A673 (cell line): ENCODE results near the gene PPP1R7. TPM values are rescaled to one million over a fixed set of nuclear protein-coding genes. Genes with fewer than 3 reads are reported as not detected.
"Not testable (repeated sequence)": the region's sequence is repeated elsewhere in the genome, so short reads cannot be mapped to it uniquely, and the experiment has no call there.

Experiments
- BruUV-seq: library from RNA; stranded (reverse); fragments of 400-500 nt; replicated peaks from 2 replicates; lab custom pipeline; 2021; lab: Mats Ljungman, UMichigan
- CTCF ChIA-PET: fragments of 300-600 bp; sonication (Branson Sonifier 250); formaldehyde crosslinking; loops from one replicate; lab custom pipeline; 2022; ENCODE audit warnings: antibody characterized with exemption; lab: Charles Lee
- POLR2A ChIA-PET: fragments of 300-600 bp; sonication (Branson Sonifier 250); formaldehyde crosslinking; loops from one replicate; lab custom pipeline; 2022; ENCODE audit warnings: antibody characterized with exemption; ENCODE audit not compliant: low non-redundant PET; lab: Charles Lee
- DNase-seq: peaks from one replicate; pipeline ENCODE4 v3.0.0-alpha.2; 2015; ENCODE audit warnings: low spot score
- H3K27ac ChIP-seq: fragments of 200-600 bp; sonication (generic); 2 replicates; pipeline ENCODE4 v1.5.1; 2016; ENCODE audit warnings: mixed run types, low read depth, mild to moderate bottlenecking, mixed read lengths, antibody characterized with exemption, low read length; ENCODE audit not compliant: poor library complexity, severe bottlenecking
- H3K27me3 ChIP-seq: fragments of 200-600 bp; sonication (generic); replicated peaks from 2 replicates; pipeline ENCODE4 v1.6.1; 2017; ENCODE audit warnings: mixed run types, low read depth, mild to moderate bottlenecking, mixed read lengths, antibody characterized with exemption, low read length; ENCODE audit not compliant: insufficient read depth, poor library complexity
- H3K36me3 ChIP-seq: fragments of 200-600 bp; sonication (generic); 2 replicates; pipeline ENCODE4 v1.6.1; 2016; ENCODE audit warnings: mixed run types, mild to moderate bottlenecking, mixed read lengths, antibody characterized with exemption, low read length; ENCODE audit not compliant: insufficient read depth, poor library complexity, severe bottlenecking
- H3K4me1 ChIP-seq: fragments of 200-600 bp; sonication (generic); 2 replicates; pipeline ENCODE4 v1.6.1; 2017; ENCODE audit warnings: mixed run types, mild to moderate bottlenecking, mixed read lengths, antibody characterized with exemption, low read length; ENCODE audit not compliant: insufficient read depth, poor library complexity, severe bottlenecking
- H3K4me3 ChIP-seq: fragments of 200-600 bp; sonication (generic); 2 replicates; pipeline ENCODE4 v1.5.1; 2016; ENCODE audit warnings: low read depth, mixed run types, mild to moderate bottlenecking, mixed read lengths, low read length; ENCODE audit not compliant: poor library complexity, severe bottlenecking
- H3K9me3 ChIP-seq: fragments of 200-600 bp; sonication (generic); 2 replicates; pipeline ENCODE4 v1.6.1; 2016; ENCODE audit warnings: mixed run types, low read depth, mild to moderate bottlenecking, mixed read lengths, antibody characterized with exemption, low read length; ENCODE audit not compliant: poor library complexity, severe bottlenecking
- EZH2 ChIP-seq: fragments of 200-600 bp; sonication (generic); IDR thresholded peaks from 2 replicates; pipeline ENCODE4 v1.6.1; 2017; ENCODE audit warnings: borderline replicate concordance, low read depth, mild to moderate bottlenecking, mixed read lengths, antibody characterized with exemption, low read length; ENCODE audit not compliant: poor library complexity, severe bottlenecking
- intact Hi-C: fragments of 100-400 bp; cut with micrococcal nuclease; formaldehyde crosslinking; loops from one replicate; pipeline ENCODE4 v1.10.0; 2022; ENCODE audit not compliant: unreplicated experiment
- total RNA-seq: library from RNA; stranded (reverse); gene quantifications from 2 replicates; pipeline ENCODE4 v1.2.3, GENCODE V29; 2021
- TF ChIP-seq, protein P1 (sequence below): fragments of 300-800, 200-600 bp; sonication (generic); conservative IDR thresholded peaks from 2 replicates; pipeline ENCODE4 v1.5.1; 2017; ENCODE audit warnings: low read depth, mild to moderate bottlenecking, antibody characterized with exemption, low read length, moderate library complexity, mixed read lengths

PPP1R7 gene
- total RNA-seq, 1 experiment from 2014 or later: 70.7 TPM

DNA sequence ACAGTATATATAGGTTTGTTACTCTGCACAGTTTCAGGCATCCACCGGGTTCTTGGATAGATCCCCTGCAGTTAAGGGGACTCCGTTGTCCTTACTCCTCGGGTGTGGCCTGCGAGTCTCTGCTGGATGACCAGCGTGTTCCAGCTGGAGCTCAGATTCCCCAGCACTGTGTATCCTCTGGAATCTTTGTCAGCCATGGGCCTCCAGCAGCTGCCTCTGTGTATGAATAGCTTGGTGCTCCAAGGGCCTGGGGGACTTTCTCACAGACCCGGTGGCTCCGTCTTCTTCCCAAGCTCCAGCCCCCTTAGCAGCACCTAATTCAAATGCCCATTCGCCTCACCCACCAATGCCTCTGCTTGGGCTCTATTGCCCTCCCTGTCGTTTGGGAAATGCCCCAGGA is 44.5 kb downstream of the PPP1R7 start:
- no peaks in the 10 kb centered on the region for H3K27me3 ChIP-seq
- H3K9me3 ChIP-seq: no peaks in the 10 kb centered on the region
- TF ChIP-seq, protein P1, sequence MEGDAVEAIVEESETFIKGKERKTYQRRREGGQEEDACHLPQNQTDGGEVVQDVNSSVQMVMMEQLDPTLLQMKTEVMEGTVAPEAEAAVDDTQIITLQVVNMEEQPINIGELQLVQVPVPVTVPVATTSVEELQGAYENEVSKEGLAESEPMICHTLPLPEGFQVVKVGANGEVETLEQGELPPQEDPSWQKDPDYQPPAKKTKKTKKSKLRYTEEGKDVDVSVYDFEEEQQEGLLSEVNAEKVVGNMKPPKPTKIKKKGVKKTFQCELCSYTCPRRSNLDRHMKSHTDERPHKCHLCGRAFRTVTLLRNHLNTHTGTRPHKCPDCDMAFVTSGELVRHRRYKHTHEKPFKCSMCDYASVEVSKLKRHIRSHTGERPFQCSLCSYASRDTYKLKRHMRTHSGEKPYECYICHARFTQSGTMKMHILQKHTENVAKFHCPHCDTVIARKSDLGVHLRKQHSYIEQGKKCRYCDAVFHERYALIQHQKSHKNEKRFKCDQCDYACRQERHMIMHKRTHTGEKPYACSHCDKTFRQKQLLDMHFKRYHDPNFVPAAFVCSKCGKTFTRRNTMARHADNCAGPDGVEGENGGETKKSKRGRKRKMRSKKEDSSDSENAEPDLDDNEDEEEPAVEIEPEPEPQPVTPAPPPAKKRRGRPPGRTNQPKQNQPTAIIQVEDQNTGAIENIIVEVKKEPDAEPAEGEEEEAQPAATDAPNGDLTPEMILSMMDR: no peak
- TF ChIP-seq EZH2: no peak
- DNase-seq: no peak
- ChIA-PET POLR2A (no interaction called here), CTCF (no interaction called here)
- H3K27ac ChIP-seq: no peak overlapping the region
- BruUV-seq: no TSS peak
- H3K4me1 ChIP-seq: no peaks in the 10 kb centered on the region
- no peak overlapping the region for H3K4me3 ChIP-seq
- H3K36me3 ChIP-seq: no peaks in the 10 kb centered on the region
- intact Hi-C loops: no loop called here

DNA sequence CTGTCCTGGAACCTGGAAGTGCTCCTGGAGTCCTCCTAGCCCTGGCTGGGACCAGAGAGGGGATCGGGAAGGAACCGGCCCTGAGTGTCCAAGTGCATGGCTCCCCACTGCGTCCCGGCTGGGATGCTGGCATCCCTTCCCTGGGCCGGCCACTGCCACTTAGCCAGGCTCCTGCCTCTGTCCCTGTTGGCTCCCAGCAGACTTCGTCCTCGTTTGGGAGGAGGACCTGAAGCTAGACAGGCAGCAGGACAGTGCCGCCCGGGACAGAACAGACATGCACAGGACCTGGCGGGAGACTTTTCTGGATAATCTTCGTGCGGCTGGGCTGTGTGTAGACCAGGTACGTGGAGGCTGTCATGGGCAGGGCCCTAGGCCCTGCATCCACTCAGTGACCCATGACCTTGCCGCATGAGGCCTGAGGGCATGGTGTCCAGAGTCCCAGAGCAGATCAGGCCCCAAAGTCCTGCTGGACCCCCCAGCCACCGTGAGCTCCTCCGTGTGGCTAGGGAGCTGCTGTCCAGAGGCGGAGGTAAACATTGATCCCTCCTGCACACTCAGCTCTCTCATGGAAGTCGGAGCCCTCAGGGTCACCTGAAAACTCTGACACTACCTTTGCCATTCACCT is 45.4 kb downstream of the PPP1R7 start:
- no peaks in the 10 kb centered on the region for H3K9me3 ChIP-seq
- H3K27me3 ChIP-seq: no peaks in the 10 kb centered on the region
- BruUV-seq: no TSS peak
- intact Hi-C loops: no loop called here
- POLR2A ChIA-PET: no interaction called here
- no peaks in the 10 kb centered on the region for H3K36me3 ChIP-seq
- DNase-seq: no peak
- no peak overlapping the region for H3K27ac ChIP-seq
- no peak overlapping the region for H3K4me3 ChIP-seq
- no peak for TF ChIP-seq EZH2
- TF ChIP-seq, protein P1: no peak
- H3K4me1 ChIP-seq: no peaks in the 10 kb centered on the region
- CTCF ChIA-PET: no interaction called here

DNA sequence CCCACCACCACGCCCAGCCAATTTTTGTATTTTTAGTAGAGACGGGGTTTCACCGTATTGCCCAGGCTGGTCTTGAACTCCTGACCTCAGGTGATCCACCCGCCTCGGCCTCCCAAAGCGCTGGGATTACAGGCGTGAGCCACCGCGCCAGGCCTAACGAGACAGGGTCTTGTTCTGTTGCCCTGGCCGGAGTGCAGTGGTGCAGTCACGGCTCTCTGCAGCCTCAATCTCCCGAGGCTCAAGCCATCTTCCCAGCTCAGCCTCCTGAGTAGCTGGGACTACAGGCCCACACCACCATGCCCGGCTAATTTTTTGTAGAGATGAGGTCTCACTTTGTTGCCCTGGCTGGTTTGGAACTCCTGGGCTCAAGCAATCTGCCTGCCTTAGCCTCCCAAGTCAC is 47.0 kb downstream of the PPP1R7 start:
- BruUV-seq, intact Hi-C loops, H3K27me3 ChIP-seq, H3K9me3 ChIP-seq, DNase-seq, H3K4me3 ChIP-seq, POLR2A ChIA-PET, CTCF ChIA-PET, H3K27ac ChIP-seq, H3K36me3 ChIP-seq, H3K4me1 ChIP-seq: not testable (repeated sequence)

DNA sequence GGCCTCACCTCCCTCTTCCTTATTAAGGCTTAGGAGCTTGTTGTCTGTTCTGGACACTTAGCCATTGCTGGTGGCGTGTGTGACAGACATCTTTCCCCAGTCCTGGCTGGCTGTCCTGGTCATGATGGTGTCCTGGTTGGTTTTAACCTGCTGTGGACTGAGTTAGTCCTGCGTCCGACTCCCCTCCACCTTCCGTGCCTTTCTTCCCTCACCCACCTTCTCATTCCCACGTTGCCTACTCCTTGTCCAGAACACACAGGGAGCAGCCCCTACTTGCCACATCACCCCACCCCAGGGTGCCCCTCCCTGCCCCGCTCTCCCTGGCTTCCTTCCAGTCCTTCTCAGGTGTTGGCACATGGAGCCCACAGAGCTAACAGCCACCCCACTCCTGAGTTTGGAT is 47.7 kb downstream of the PPP1R7 start:
- no peak for TF ChIP-seq EZH2
- TF ChIP-seq, protein P1: no peak
- Histone ChIP-seq H3K9me3 (no peaks in the 10 kb centered on the region), H3K36me3 (no peaks in the 10 kb centered on the region), H3K27me3 (no peaks in the 10 kb centered on the region), H3K4me3 (no peak overlapping the region), H3K27ac (no peak overlapping the region), H3K4me1 (no peaks in the 10 kb centered on the region)
- BruUV-seq: no TSS peak
- intact Hi-C loops: no loop called here
- no peak for DNase-seq
- POLR2A ChIA-PET: no interaction called here
- CTCF ChIA-PET: no interaction called here
